HG02588 (cell line): Measurements from ENCODE around the gene PKIG.
A peak's percentile ranks its signal among the peaks of the same experiment; 100 is the strongest.
"Not testable (repeated sequence)": the region's sequence is repeated elsewhere in the genome, so short reads cannot be mapped to it uniquely, and the experiment has no call there.

Experiments used
- ATAC-seq: cut with Tn5 transposase; IDR thresholded peaks from one replicate; pipeline ENCODE4 v1.9.1; 2021; ENCODE audit warnings: mild to moderate bottlenecking, moderate library complexity; ENCODE audit not compliant: unreplicated experiment

Gene PKIG

GRCh38 chr20:44571362-44571988 is 10.9 kb upstream of the PKIG start:
- no peak for ATAC-seq

DNA sequence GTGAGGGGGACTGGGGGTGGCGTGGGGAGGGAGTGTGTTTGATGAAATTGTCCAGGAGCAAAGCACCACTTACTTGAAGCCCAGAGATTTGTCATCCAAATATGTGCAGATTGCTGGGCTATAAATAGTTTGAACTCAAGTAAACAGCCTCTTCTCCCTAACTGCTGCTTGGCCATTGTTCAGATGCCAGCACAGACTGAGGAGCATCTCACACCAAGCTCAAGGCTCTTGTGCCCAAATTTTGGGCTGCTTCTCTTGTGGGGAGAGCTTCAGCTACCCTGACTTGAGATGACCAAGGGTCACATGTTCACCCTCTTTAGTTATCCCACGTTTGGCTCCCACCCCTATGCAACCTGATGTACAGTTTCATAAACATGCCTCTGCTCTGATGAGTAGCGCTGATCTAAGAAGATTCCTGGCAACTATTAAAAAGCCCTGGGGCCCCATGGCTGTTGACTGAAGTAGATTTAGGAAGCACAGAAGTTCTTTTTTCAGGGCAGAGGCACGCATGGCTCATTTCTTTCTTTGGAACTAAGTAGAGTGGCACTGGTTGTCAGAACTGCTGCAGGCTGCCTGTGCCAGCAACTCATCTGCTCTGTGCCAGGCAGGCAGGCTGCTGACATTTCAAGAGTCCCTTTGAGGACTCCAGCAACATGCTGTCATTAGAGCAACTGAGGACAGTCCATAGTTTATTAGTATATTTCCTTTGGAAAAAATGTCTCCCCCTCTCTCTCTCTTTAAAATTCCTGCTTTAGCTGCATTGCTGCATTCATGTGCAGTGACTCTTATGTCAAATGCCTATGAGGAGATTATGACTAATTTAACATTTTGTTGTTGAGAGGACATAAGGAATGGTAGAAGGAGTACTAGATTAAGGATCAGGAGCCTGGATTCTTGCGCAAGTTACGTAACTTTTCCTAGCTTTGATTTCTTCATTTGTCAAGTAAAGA is 9.6 kb upstream of the PKIG start:
- ATAC-seq: no peak

DNA sequence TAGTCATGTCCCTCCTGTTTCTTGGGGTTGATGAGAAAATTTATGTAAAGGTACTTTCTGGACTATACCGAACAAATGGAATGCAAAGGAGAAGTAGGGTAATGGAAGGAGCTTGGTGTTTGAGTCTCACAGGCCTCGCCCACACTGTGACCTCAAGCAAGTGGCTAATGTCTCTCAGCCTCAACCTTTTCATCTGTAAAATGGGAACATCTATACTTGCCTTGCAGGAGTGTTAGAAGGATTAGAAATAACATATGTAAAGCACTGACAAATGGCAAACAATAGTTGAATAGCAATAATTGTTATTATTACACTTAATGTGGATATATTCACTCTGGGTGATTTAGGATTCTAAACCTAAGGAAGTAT is 8.9 kb upstream of the PKIG start:
- ATAC-seq: no peak

- no peak for ATAC-seq
Observed at GRCh38 chr20:44574372-44574771, 8.0 kb upstream of the PKIG start.

- no peak for ATAC-seq
Observed at GRCh38 chr20:44576297-44576696, 6.1 kb upstream of the PKIG start.

DNA sequence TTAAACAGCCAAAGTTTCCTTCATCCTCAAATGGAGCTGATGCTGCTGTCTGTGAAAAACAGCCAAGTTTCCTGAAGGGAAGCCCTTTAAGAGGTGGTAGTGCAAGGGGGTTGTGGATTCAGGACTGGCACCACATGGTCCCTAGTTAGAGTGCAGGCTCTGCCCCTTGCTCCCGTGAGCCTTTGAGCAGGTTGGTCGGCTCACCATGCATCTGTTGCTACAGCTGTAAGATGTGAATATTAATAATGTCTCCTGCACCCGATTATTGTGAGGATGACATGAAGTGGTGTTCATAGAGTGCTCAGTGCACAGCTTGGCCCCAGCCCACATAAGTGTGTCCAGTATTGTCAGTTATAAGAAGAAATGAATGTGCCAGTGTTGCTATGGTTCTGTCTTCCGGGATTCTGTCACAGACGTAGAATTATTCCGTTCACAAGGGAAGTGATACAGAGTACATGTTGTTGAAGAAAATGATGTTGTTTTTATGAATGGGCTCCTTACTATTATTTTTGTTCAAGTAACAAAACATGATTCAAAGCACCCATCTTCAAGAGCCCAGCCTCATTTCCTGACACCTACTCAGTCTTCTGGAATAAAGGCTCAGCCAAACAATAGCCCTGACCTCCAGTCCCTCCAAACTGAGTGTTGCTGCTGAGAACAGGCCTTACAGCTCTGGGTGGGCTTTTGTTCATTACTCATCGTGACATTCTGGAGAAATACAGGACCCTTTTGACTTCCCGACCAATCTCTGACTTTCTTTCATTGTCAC is 2.9 kb upstream of the PKIG start:
- no peak for ATAC-seq

DNA sequence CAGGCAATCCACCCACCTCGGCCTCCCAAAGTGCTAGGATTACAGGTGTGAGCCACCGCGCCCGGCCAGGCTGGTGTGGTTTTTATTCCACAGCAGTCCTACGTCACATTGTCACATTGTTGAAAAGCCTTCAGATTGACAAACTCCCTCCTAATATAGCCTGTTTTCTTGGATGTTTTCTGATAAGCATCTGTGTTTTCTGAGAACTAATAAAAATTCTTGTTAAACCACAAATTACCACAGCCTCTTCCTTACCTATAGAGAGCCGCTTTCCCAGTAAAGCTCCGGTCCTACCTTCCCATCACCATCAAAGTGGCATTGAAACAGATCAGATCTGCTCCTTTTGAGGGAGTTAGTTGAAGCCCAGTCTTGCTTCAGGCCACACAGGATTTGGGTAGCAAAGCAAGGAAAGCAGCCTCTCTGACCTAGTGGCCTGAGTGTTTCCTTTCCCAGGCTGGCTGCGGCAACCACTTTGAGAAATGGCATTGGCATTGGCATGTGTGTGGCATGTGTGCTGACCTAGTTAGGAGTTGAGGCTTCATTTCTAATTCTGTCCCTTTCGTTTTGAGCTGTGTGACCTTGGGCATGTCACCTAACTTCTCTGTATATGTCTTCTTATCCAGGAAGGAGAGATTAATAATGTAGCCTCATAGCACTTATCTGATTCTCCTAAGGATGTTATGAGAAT is 1.7 kb upstream of the PKIG start:
- no peak for ATAC-seq

DNA sequence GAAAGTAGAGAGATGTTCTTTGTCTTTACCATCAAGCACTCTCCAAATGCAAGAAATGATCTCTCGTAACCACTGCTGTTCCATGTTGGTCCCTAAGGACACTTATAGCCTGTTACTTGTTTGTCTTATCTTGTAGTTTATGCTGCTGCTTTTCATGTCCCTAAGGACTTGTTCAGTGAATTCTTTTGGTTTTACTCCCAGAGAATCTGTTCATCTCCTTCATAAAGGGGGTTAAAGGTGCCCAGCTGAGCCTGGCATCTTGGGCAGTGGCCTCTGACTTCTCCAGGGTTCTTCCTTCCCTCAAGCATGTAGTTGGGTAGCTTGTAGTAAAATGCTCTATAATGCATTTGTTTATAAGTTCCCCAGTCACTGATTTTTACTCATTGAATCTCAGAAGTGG is 864 bp upstream of the PKIG start:
- no peak for ATAC-seq

GRCh38 chr20:44583157-44583556 is 778 bp downstream of the PKIG start:
- no peak for ATAC-seq

DNA sequence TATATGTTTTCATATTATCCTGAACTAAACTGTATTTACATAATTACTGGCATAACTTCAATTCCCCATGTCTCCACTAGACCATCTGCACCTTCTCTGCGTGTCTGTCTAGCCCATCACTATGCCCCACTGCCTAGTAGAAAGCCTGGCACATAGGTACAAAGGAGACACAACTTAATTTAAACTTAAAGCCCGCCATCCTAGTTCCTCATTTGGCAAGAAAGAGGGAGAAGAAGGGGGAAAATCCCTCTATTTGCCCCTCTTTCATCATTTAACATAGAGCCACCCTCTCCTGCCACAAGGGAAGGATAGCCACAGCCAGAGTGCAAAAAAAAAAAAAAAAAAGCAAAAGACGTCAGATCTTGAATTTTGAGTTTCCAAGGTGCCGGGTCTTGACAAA is 1.8 kb downstream of the PKIG start:
- ATAC-seq: no peak

- no peak for ATAC-seq
Observed at GRCh38 chr20:44585057-44585963, 2.9 kb downstream of the PKIG start.

GRCh38 chr20:44586289-44586911 is 4.0 kb downstream of the PKIG start:
- peak; percentile 54 for ATAC-seq

DNA sequence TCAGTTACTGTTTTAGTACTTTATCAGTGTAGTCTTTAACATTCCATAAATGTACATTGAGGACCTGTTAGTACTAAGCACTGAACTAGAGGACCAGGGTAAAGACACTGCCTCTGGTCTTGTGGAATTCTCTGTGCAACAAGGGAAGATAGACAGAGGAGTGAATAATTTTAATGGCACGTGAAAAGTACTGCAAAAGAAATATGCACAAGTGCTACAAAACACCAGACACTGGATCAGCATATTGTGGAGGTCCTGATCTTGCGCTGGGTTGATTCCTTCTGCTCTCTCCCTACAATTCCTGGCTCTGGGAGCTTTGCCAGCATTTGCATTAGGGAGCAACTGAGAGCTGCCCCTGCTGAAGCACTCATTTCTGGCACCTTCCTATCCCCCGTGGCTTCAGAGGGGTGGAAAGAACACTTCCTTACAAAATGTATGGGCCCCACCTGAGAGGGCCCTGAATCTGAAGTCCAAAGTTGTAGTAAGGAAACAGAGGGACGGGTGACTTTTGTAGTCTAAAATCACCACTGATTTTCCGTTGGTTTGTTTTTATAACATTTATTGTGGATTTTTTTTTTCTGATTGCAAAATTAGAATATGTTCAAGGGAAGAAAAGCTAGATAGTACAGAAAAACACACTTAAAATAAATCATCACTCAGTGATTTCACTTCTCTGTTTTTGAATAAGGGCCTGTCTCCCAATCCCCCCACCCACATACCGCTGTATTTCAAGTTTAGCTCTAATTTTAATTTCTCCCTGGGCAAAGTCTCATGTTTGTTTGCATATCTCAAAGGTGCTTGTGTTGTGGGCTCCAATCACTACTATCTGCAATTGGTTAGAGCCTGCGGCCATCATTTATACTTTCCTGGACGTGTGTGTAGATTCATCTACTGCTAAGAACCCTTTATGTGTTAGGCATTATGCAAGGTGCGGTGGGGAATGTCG is 4.9 kb downstream of the PKIG start:
- ATAC-seq: no peak

DNA sequence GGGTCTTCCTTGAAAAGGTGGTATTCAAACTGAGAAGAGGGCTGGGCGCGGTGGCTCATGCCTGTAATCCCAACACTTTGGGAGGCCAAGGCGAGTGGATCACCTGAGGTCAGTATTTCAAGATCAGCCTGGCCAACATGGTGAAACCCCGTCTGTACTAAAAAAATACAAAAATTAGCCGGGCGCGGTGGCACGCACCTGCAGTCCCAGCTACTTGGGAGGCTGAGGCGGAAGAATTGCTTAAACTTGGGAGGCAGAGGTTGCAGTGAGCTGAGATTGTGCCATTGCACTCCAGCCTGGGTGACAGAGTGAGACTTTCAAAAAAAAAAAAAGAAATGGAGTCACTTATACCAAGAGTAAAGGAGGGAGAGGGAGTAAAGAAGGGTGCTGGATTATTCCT is 5.9 kb downstream of the PKIG start:
- not testable (repeated sequence) for ATAC-seq

- no peak for ATAC-seq
Observed at GRCh38 chr20:44589537-44589936, 7.2 kb downstream of the PKIG start.

GRCh38 chr20:44590980-44591778 is 8.8 kb downstream of the PKIG start:
- ATAC-seq: no peak

DNA sequence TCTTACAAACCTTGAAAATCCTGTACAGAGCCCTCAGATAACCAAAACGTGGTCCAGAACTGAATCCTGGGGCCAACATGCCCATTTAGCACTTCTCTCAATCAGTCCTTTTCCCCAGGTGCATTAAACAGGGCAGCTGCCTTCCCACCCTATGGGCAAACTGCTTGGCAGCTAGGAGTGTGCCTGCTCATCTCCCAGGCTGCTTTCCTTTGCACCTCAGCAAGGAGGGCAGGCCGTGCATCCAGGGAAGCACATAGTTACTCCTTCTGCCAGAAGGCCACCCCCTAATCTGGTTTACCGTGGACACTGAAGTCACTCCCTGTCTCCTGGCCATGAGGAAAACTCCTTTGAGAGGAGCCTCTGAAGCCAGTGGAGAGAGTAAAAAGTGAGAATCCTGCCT is 10.0 kb downstream of the PKIG start:
- no peak for ATAC-seq

DNA sequence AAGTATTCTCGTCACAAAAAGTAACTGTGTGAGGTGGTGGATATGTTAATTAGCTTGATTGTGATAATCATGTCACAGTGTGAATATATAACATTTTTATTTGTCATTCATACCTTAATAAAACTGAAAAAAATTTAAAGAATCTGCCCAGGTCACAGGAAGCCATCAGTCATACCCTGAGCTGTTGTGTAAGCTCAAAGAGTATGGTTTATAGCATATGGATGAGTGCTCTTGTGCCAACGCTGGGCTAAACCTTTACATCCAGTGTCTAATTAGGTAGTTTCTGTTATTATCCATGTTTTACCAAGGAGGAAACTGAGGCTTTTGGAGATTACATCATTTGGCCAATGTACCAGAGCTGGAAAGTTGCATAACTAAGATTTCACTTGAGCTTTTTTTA is 11.4 kb downstream of the PKIG start:
- ATAC-seq: no peak
